Activated CD4-positive, alpha-beta T cell treated with anti-CD3 and anti-CD28 coated beads for 36 hours (primary cell): Measurements from ENCODE around the gene GPR183. TPM values are rescaled to one million over a fixed set of nuclear protein-coding genes. Genes with fewer than 3 reads are reported as not detected.

Source experiments
- ATAC-seq: fragments of 200-7000 bp; cut with Tn5 transposase; one replicate; pipeline ENCODE4 v1.10.0; 2021; ENCODE audit warnings: mild to moderate bottlenecking, moderate library complexity
- CTCF ChIA-PET: fragments of 350-600 bp; sonication (Branson Sonifier 250); formaldehyde crosslinking; loops from one replicate; lab custom pipeline; 2021; ENCODE audit warnings: antibody characterized with exemption; lab: Charles Lee
- POLR2A ChIA-PET: fragments of 350-600 bp; sonication (Branson Sonifier 250); formaldehyde crosslinking; loops from one replicate; lab custom pipeline; 2021; ENCODE audit warnings: antibody characterized with exemption, inconsistent platforms; lab: Charles Lee
- DNase-seq: peaks from one replicate; pipeline ENCODE4 v3.0.0-alpha.2; 2020
- H3K27ac Mint-ChIP-seq: one replicate; pipeline ENCODE4 v1.8.0; 2021; ENCODE audit warnings: mixed read lengths
- H3K27me3 Mint-ChIP-seq: one replicate; pipeline ENCODE4 v1.8.0; 2021; ENCODE audit warnings: mixed read lengths
- H3K36me3 Mint-ChIP-seq: one replicate; pipeline ENCODE4 v1.8.0; 2021; ENCODE audit warnings: low read depth, mixed read lengths
- H3K4me1 Mint-ChIP-seq: one replicate; pipeline ENCODE4 v1.8.0; 2021; ENCODE audit warnings: mixed read lengths
- H3K4me3 Mint-ChIP-seq: one replicate; pipeline ENCODE4 v1.8.0; 2021; ENCODE audit warnings: mild to moderate bottlenecking, moderate library complexity, mixed read lengths
- H3K9me3 Mint-ChIP-seq: one replicate; pipeline ENCODE4 v1.8.0; 2021; ENCODE audit warnings: low read depth, mixed read lengths
- intact Hi-C, 2 experiments: fragments of 100-400 bp; cut with DNase I in 1 of 2; cut with micrococcal nuclease in 1 of 2; formaldehyde crosslinking; loops; one replicate each; pipeline versions ENCODE4 v1.14.2 to v1.15.1; 2022 to 2024; cut with DNase I, micrococcal nuclease
- total RNA-seq, 2 experiments: library from RNA; stranded (reverse); gene quantifications; one replicate each; pipeline ENCODE4 v1.2.3, GENCODE V29; 2021

GPR183 gene
- total RNA-seq, 2 experiments from 2014 or later = 50.3 to 51.9 TPM

GRCh38 chr13:99323488-99323887, 16.3 kb upstream of the GPR183 start:
- H3K36me3 Mint-ChIP-seq = peaks cover 29% of the 10 kb centered on the region
- ATAC-seq = no peak

DNA sequence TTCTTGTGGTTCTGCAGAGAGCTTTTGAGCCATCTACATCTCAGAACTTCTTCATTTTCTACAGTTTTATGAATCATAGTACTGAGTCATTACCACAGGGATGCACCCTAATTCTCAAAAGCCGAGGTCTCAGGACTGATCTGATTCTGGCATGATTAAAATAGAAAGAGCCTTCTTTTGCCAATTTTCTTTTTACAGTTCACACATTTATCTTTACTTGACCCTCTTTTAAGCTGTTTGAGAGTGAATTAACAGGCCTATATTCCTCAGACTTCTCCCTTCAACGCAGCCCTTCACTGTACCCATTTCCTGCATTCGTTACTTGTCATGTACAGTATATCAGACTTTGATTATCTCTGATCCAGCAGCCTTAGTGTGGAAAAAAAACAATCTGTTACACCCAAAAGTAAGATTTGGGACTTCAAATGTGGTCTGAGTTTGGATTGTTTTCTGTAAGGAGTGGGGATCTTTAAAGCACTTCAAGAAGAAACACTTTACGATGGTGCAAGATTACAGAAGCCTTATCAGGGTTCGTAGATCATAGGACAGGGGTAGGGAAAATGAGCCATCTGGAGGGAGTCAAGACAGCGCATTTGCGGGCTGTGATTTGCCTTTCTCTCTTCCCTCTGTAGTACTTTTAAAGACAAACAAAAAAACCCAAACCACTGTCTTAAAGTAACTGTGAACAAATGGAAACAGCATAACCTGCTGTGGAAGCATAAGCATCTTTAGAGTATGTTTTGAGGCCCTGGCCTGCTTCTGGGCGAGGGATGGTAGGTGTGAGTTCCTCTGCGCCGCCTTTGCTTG, 15.3 kb upstream of the GPR183 start:
- peaks cover 35% of the 10 kb centered on the region for H3K36me3 Mint-ChIP-seq
- H3K27me3 Mint-ChIP-seq = no peaks in the 10 kb centered on the region
- H3K9me3 Mint-ChIP-seq = no peaks in the 10 kb centered on the region
- CTCF ChIA-PET = interaction anchor here (0.6 to 5.2 kb wide), 25 partner anchors 8 to 211 kb away, joined by 3 to 34 read pairs (median 4); no protein-coding TSS in a partner anchor
- DNase-seq (peak; percentile 66), ATAC-seq (peak; percentile 78)
- intact Hi-C loops = loop anchor here (1.0 to 2.0 kb wide), 13 partner anchors 8 to 112 kb away; partner anchors contain the start of gene GPR183 (in 2 of the 2)
- POLR2A ChIA-PET = interaction anchor here (0.5 to 2.4 kb wide), 13 partner anchors 8 to 197 kb away, joined by 3 to 28 read pairs (median 5); partner anchors contain the start of genes GPR18 and GPR183
- H3K4me1 Mint-ChIP-seq = peaks cover 81% of the 10 kb centered on the region
- H3K27ac Mint-ChIP-seq = peak overlapping the region; percentile 93
- peak overlapping the region; percentile 26 for H3K4me3 Mint-ChIP-seq

More at GRCh38 chr13:99323488-99323887, 16.3 kb upstream of the GPR183 start:
- ChIA-PET CTCF (interaction anchor here (1.1 to 5.2 kb wide), 4 partner anchors 28 to 112 kb away, joined by 4 to 34 read pairs (median 10); no protein-coding TSS in a partner anchor), POLR2A (interaction anchor here (0.8 to 0.9 kb wide), 2 partner anchors 9 to 26 kb away, joined by 3 to 5 read pairs; no protein-coding TSS in a partner anchor)
- Mint-ChIP-seq H3K27me3 (no peaks in the 10 kb centered on the region), H3K4me3 (no peak overlapping the region), H3K27ac (peak overlapping the region; percentile 93), H3K4me1 (peaks cover 77% of the 10 kb centered on the region), H3K9me3 (no peaks in the 10 kb centered on the region)
- intact Hi-C loops = loop anchor here (1.0 to 2.0 kb wide), 4 partner anchors 17 to 61 kb away; partner anchors contain the start of gene GPR183 (in 1 of the 2)
- no peak for DNase-seq

DNA sequence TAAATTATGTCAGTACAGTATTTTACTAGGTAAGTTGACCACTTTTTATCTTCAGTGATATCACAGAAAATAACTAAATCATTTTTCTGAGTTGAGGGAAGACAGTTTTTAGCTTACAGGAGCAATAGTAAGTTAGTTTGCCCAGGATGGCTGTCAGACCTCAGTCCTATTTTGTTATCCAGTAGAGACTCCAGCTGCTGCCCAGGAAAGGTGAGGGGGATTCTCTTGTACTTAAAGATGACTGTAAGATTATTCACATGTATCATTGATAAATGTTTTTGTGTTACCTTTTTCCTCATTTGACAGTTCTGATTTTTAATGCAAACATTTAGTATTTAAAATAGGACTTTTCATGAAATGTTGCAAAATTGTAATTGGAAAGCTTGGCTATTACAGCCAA, 14.5 kb upstream of the GPR183 start:
- intact Hi-C loops = loop anchor here (1.0 to 2.0 kb wide), 12 partner anchors 7 to 113 kb away; partner anchors contain the start of gene GPR183 (in 2 of the 2)
- peak overlapping the region; percentile 93 for H3K27ac Mint-ChIP-seq
- ChIA-PET CTCF (interaction anchor here (0.6 to 5.2 kb wide), 30 partner anchors 9 to 210 kb away, joined by 3 to 34 read pairs (median 4); no protein-coding TSS in a partner anchor), POLR2A (interaction anchor here (0.5 to 2.4 kb wide), 15 partner anchors 10 to 197 kb away, joined by 3 to 28 read pairs (median 5); partner anchors contain the start of genes GPR18 and GPR183)
- H3K27me3 Mint-ChIP-seq = no peaks in the 10 kb centered on the region
- peaks cover 82% of the 10 kb centered on the region for H3K4me1 Mint-ChIP-seq
- H3K36me3 Mint-ChIP-seq = peaks cover 36% of the 10 kb centered on the region
- H3K9me3 Mint-ChIP-seq = no peaks in the 10 kb centered on the region
- ATAC-seq (no peak), DNase-seq (no peak)
- peak overlapping the region; percentile 26 for H3K4me3 Mint-ChIP-seq

DNA sequence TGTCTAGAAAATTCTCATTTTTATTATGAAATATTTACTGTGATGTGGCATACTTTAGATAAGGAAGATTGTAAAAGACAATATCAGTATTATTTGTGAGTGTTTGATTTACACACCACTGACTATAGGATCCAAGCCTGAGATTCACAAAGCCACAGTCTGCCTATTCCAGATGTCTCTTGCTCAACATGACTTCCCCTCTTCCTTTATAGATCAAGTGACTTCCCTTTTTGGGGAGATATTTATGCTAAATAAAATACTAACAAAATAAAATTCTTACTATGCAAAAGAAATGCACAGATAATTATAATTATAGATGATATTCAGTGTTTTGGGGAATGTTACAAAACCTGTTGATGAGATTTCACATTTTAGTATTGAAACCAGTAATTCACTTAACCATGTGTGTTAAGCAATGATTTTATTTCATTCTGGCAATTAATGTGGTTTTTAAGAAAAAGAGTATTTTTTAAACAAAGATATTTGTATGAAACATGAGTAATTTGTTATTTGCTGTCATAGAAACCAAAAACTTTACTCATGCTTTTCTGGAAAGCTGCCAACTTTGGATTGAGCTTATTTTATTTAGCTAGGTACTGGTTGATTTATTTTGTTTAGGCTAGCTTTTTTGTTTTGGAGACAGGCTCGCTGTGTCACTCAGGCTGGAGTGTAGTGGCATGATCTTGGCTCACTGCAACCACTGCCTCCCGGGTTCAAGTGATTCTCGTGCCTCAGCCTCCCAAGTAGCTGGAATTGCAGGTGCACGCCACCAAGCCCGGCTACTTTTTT, 13.7 kb upstream of the GPR183 start:
- no peak for DNase-seq
- intact Hi-C loops = no loop called here
- Mint-ChIP-seq H3K27ac (peak overlapping the region; percentile 93), H3K9me3 (no peaks in the 10 kb centered on the region), H3K4me1 (peaks cover 83% of the 10 kb centered on the region), H3K27me3 (no peaks in the 10 kb centered on the region), H3K4me3 (no peak overlapping the region), H3K36me3 (peaks cover 42% of the 10 kb centered on the region)
- ATAC-seq = no peak
- ChIA-PET POLR2A (interaction anchor here (0.7 to 2.4 kb wide), 8 partner anchors 9 to 417 kb away, joined by 3 to 19 read pairs (median 6); no protein-coding TSS in a partner anchor), CTCF (interaction anchor here (0.6 to 5.2 kb wide), 18 partner anchors 9 to 116 kb away, joined by 3 to 34 read pairs (median 4); no protein-coding TSS in a partner anchor)

GRCh38 chr13:99316657-99317256, 9.6 kb upstream of the GPR183 start:
- intact Hi-C loops = no loop called here
- DNase-seq (no peak), ATAC-seq (no peak)
- Mint-ChIP-seq H3K4me1 (peaks cover 84% of the 10 kb centered on the region), H3K36me3 (peaks cover 38% of the 10 kb centered on the region), H3K27me3 (no peaks in the 10 kb centered on the region), H3K27ac (peak overlapping the region; percentile 86), H3K4me3 (peak overlapping the region; percentile 7), H3K9me3 (no peaks in the 10 kb centered on the region)
- ChIA-PET CTCF (interaction anchor here (1.2 kb wide), 1 partner anchor 59 kb away, joined by 3 read pairs; the partner anchor contains the start of gene GPR18), POLR2A (no interaction called here)

- peak overlapping the region; percentile 7 for H3K4me3 Mint-ChIP-seq
- peak overlapping the region; percentile 86 for H3K27ac Mint-ChIP-seq
- H3K36me3 Mint-ChIP-seq = peaks cover 38% of the 10 kb centered on the region
- POLR2A ChIA-PET = no interaction called here
- H3K4me1 Mint-ChIP-seq = peaks cover 85% of the 10 kb centered on the region
- H3K9me3 Mint-ChIP-seq = no peaks in the 10 kb centered on the region
- ATAC-seq (no peak), DNase-seq (no peak)
- CTCF ChIA-PET = interaction anchor here (0.8 kb wide), 1 partner anchor 121 kb away, joined by 3 read pairs; no protein-coding TSS in a partner anchor
- H3K27me3 Mint-ChIP-seq = no peaks in the 10 kb centered on the region
- intact Hi-C loops = no loop called here
Measured at GRCh38 chr13:99316224-99316623, 9.0 kb upstream of the GPR183 start.

DNA sequence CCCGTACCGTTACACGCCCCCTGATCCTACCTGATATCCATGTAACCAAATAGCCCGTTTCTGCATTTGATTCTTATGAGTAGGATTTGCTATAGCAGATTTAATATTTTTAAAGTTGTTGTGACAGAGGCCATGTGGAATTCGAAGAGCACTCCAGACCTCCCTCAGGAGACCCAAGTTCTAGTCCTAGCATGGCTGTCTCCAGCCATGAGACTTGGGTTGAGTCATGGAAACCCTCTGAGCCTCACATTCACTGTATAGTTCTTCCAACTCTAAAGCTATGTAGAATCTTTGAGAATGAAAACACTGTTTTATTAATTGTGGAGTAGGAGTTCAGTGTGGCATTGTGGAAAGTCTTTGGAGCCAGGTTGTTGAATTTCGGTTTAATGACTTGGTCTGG, 8.0 kb upstream of the GPR183 start:
- Mint-ChIP-seq H3K27ac (peak overlapping the region; percentile 96), H3K4me3 (peak overlapping the region; percentile 60), H3K4me1 (peaks cover 87% of the 10 kb centered on the region), H3K27me3 (no peaks in the 10 kb centered on the region), H3K9me3 (no peaks in the 10 kb centered on the region), H3K36me3 (peaks cover 38% of the 10 kb centered on the region)
- CTCF ChIA-PET = interaction anchor here (0.7 to 1.9 kb wide), 19 partner anchors 10 to 281 kb away, joined by 3 to 10 read pairs (median 3); no protein-coding TSS in a partner anchor
- ATAC-seq (peak; percentile 52), DNase-seq (no peak)
- POLR2A ChIA-PET = interaction anchor here (0.5 to 1.8 kb wide), 18 partner anchors 8 to 119 kb away, joined by 3 to 21 read pairs (median 6); partner anchors contain the start of genes GPR18 and UBAC2
- intact Hi-C loops = loop anchor here (2.0 kb wide), 4 partner anchors 42 to 118 kb away; partner anchors contain the start of gene UBAC2 (in 1 of the 2)

DNA sequence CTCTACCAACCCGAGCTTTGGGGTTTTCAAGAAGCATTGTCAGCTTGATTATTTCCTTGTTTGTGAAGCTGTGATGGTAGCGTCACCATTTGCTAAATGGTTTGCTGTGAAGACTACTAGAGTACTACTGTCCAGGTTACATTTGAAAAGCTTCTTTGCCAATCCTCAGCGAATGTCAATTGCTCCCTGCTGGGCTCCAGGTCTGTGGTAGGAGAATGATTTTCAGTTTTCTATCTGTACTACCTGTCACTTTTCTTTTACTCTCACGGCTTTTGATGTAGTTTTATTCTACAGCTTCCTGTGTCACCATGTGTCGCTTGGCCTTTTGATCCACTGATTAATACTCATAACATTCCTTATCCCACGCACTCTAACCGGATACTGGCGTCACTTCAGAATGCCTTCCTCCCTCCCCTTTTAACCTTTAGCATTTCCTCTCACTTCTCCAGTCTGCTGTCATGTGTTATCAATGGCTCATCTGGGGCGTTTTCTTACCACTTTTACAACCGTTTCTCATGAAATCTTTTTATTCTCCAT, 7.5 kb upstream of the GPR183 start:
- ATAC-seq = peak; percentile 76
- Mint-ChIP-seq H3K4me3 (peak overlapping the region; percentile 60), H3K4me1 (peaks cover 88% of the 10 kb centered on the region), H3K36me3 (peaks cover 38% of the 10 kb centered on the region), H3K27ac (peak overlapping the region; percentile 96), H3K9me3 (no peaks in the 10 kb centered on the region), H3K27me3 (no peaks in the 10 kb centered on the region)
- CTCF ChIA-PET = interaction anchor here (0.6 to 1.9 kb wide), 23 partner anchors 9 to 281 kb away, joined by 3 to 10 read pairs (median 3); no protein-coding TSS in a partner anchor
- POLR2A ChIA-PET = interaction anchor here (0.6 to 1.8 kb wide), 21 partner anchors 8 to 119 kb away, joined by 3 to 21 read pairs (median 5); partner anchors contain the start of genes GPR18 and UBAC2
- DNase-seq = peak; percentile 85
- intact Hi-C loops = loop anchor here (1.0 to 5.0 kb wide), 8 partner anchors 8 to 742 kb away; partner anchors contain the start of gene UBAC2 (in 1 of the 2)

DNA sequence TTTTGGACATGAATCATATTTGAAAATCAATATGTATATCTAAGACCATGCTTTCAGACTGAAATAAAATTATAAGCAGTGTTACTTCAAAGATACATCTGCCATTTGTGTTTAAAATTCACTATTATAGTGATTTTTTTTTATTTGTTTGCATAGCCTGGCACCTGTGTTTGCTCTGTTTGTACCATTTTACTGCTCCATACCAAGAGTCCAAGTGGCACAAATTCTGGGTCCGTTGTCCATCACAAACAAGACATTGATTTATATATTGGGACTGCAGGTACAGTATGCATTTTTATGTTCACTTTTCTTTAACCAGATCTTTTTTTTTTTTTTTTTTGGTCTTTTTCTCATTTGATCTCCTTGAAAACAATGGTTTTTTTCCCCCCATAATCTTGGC, 6.7 kb upstream of the GPR183 start:
- H3K27ac Mint-ChIP-seq = peak overlapping the region; percentile 96
- no peak for DNase-seq
- CTCF ChIA-PET = interaction anchor here (0.6 to 1.9 kb wide), 13 partner anchors 12 to 280 kb away, joined by 3 to 10 read pairs (median 6); no protein-coding TSS in a partner anchor
- peaks cover 90% of the 10 kb centered on the region for H3K4me1 Mint-ChIP-seq
- ATAC-seq = no peak
- intact Hi-C loops = loop anchor here (1.0 to 5.0 kb wide), 8 partner anchors 8 to 742 kb away; partner anchors contain the start of gene UBAC2 (in 1 of the 2)
- POLR2A ChIA-PET = interaction anchor here (1.0 to 1.8 kb wide), 14 partner anchors 8 to 120 kb away, joined by 3 to 21 read pairs (median 6); partner anchors contain the start of gene UBAC2
- H3K9me3 Mint-ChIP-seq = no peaks in the 10 kb centered on the region
- peaks cover 37% of the 10 kb centered on the region for H3K36me3 Mint-ChIP-seq
- peak overlapping the region; percentile 60 for H3K4me3 Mint-ChIP-seq
- no peaks in the 10 kb centered on the region for H3K27me3 Mint-ChIP-seq
